ENCODE measurements around the gene HCN4. TPM values are rescaled to one million over a fixed set of nuclear protein-coding genes. Genes with fewer than 3 reads are reported as not detected.

HCN4 gene
- total RNA-seq, 4 donors from 2014 or later, result 0.14 TPM; not detected in 3

- Histone ChIP-seq H3K36me3 (no peaks in the 10 kb centered on the region), H3K4me1 (no peaks in the 10 kb centered on the region), H3K27ac (no peak overlapping the region), H3K9me3 (no peaks in the 10 kb centered on the region), H3K4me3 (no peak overlapping the region), H3K27me3 (no peaks in the 10 kb centered on the region)
- intact Hi-C loops (cut with DNase I; ENCODE audit: low total_unique reads), result no loop called here
- TF ChIP-seq POLR2AphosphoS5 (IDR thresholded peaks at IDR 0.05), result no peak
- in situ Hi-C loops (cut with MboI; ENCODE audit: low pct_ligation_motif_present in 1 of 4, low pct_unique_long_range_greater_than_20kb in 1 of 4, low sequenced_read_pairs in 3 of 4), result no loop called here
- DNase-seq, result no peak
- WGBS, 2 donors (ENCODE audit: low coverage in 1 of 2), result 67 to 85% methylated on average over 1 to 21 of the region's 21 CpGs
Observed at GRCh38 chr15:73329501-73330200, 39.1 kb downstream of the HCN4 start.

- Histone ChIP-seq H3K27me3 (no peaks in the 10 kb centered on the region), H3K4me3 (no peak overlapping the region), H3K9me3 (no peaks in the 10 kb centered on the region), H3K27ac (no peak overlapping the region), H3K4me1 (no peaks in the 10 kb centered on the region), H3K36me3 (no peaks in the 10 kb centered on the region)
- intact Hi-C loops (cut with DNase I; ENCODE audit: low total_unique reads), result no loop called here
- no peak for DNase-seq
- WGBS, 2 donors (ENCODE audit: low coverage in 1 of 2), result 82% methylated on average over 10 of the region's 10 CpGs; no CpG with 5 or more reads in 1 of the 2 donors
- in situ Hi-C loops (cut with MboI; ENCODE audit: low pct_ligation_motif_present in 1 of 4, low pct_unique_long_range_greater_than_20kb in 1 of 4, low sequenced_read_pairs in 3 of 4), result no loop called here
- TF ChIP-seq POLR2A (IDR thresholded peaks at IDR 0.05) (no peak), EP300 (IDR thresholded peaks at IDR 0.05; ENCODE audit: low read depth) (no peak), CTCF (IDR thresholded peaks at IDR 0.05) (no peak), POLR2AphosphoS5 (IDR thresholded peaks at IDR 0.05) (no peak)
Observed at GRCh38 chr15:73328981-73329380, 39.8 kb downstream of the HCN4 start.

GRCh38 chr15:73328149-73328820 lies 40.5 kb downstream of the HCN4 start:
- TF ChIP-seq CTCF (IDR thresholded peaks at IDR 0.05) (no peak), POLR2A (IDR thresholded peaks at IDR 0.05) (no peak), POLR2AphosphoS5 (IDR thresholded peaks at IDR 0.05) (no peak), EP300 (IDR thresholded peaks at IDR 0.05; ENCODE audit: low read depth) (no peak)
- intact Hi-C loops (cut with DNase I; ENCODE audit: low total_unique reads) (no loop called here), in situ Hi-C loops (cut with MboI; ENCODE audit: low pct_ligation_motif_present in 1 of 4, low pct_unique_long_range_greater_than_20kb in 1 of 4, low sequenced_read_pairs in 3 of 4) (no loop called here)
- 80% methylated on average over 1 to 12 of the region's 12 CpGs for WGBS, 2 donors (ENCODE audit: low coverage in 1 of 2)
- Histone ChIP-seq H3K27ac (no peak overlapping the region), H3K9me3 (no peaks in the 10 kb centered on the region), H3K4me3 (no peak overlapping the region), H3K27me3 (no peaks in the 10 kb centered on the region), H3K4me1 (no peaks in the 10 kb centered on the region), H3K36me3 (no peaks in the 10 kb centered on the region)
- DNase-seq, result no peak

GRCh38 chr15:73326157-73326556 lies 42.6 kb downstream of the HCN4 start:
- TF ChIP-seq CTCF (IDR thresholded peaks at IDR 0.05) (no peak), POLR2A (IDR thresholded peaks at IDR 0.05) (no peak), POLR2AphosphoS5 (IDR thresholded peaks at IDR 0.05) (no peak), EP300 (IDR thresholded peaks at IDR 0.05; ENCODE audit: low read depth) (no peak)
- DNase-seq, result no peak
- Histone ChIP-seq H3K9me3 (no peaks in the 10 kb centered on the region), H3K27ac (no peak overlapping the region), H3K27me3 (no peaks in the 10 kb centered on the region), H3K4me3 (no peak overlapping the region), H3K4me1 (no peaks in the 10 kb centered on the region), H3K36me3 (no peaks in the 10 kb centered on the region)
- in situ Hi-C loops (cut with MboI; ENCODE audit: low pct_ligation_motif_present in 1 of 4, low pct_unique_long_range_greater_than_20kb in 1 of 4, low sequenced_read_pairs in 3 of 4), result no loop called here
- 0 to 51% methylated on average over 1 to 4 of the region's 4 CpGs for WGBS, 2 donors (ENCODE audit: low coverage in 1 of 2)
- intact Hi-C loops (cut with DNase I; ENCODE audit: low total_unique reads), result no loop called here
